GOT3 (cell line): ENCODE measurements around the gene EEF2KMT.

Experiments used
- DNase-seq: peaks from one replicate; lab custom pipeline; 2025; ENCODE audit warnings: mixed read lengths; lab: John Stamatoyannopoulos, UW

Gene EEF2KMT

DNA sequence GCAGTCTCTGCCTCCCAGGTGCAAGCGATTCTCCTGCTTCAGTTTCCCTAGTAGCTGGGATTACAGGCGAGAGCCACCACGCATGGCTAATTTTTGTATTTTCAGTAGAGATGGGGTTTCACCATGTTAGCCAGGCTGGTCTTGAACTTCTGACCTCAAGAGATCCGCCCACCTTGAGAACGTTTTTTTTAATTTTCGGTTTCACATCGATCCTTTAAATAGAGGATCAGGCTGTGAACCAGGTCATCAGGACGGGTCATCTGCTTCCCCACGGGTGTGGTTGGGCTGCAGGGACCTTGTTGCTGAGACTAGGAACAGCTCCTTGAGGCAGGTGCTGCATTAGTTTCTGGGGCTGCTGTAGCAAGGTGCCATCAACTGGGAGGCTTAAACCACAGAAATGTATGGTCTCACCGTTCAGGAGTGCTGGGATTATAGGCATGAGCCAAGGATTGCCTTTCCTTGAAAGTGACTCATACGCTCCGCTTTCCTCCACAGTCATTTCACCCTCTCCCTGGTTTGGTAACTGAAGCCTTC, 55.9 kb downstream of the EEF2KMT start:
- no peak for DNase-seq

- no peak for DNase-seq
These were observed 57.1 kb downstream of the EEF2KMT start for GRCh38 chr16:5040451-5040850.

DNA sequence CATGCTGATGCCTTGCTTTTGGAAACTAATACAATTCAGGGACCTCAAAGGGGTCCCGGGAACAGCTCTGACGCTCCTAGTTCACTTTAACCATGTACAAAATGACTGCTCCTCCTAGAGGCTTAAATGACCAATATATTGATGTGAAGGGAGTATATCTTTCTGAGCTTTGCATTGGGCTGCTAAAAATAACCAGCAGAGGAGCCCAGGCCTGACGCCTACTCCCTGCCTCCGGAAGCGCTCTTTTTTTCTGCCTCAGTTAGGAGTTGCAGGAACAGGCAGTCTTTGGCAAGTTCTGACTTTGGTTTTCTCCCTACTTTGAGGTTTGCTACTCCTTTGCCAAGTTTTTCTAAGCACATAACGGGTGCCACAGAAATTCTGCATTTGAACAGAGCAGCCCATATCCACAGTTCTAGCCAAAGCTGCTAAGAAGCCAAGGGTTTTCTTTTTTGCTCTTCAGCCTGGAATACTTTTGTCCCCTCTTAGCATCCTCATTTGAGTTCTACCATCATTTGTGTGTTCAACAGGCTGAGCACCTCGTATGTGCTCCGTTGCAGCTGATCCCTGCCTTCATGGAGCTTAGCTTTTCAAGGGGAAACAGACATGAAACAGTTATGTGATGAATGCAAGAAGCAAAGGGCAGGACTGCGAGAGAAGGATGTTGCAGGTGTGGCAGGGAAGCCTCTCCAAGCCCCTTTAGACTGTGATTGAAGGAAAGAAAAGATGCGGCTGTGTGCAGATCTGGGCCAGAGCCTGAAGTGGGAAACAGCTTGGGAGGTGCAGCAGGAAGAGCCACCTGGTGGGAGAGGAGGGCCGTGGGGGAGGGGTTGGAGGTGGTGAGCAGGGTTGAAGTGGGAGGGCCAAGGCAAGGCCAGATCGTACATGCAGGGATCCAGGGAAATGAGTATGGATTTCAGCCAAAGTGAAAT, 61.1 kb downstream of the EEF2KMT start:
- no peak for DNase-seq

- no peak for DNase-seq
These were observed 61.7 kb downstream of the EEF2KMT start for GRCh38 chr16:5035909-5036227.
